VCaP (cell line): Measurements from ENCODE around the gene DSTYK.

Source experiments
- H3K27ac ChIP-seq: fragments of 450-650 bp; 2 replicates; pipeline ENCODE4 v1.5.1; 2017
- TF ChIP-seq, protein P1 (sequence below): fragments of 450-650 bp; conservative IDR thresholded peaks from 2 replicates; pipeline ENCODE4 v1.5.1; 2017; ENCODE audit warnings: mild to moderate bottlenecking, moderate library complexity

DSTYK gene

DNA sequence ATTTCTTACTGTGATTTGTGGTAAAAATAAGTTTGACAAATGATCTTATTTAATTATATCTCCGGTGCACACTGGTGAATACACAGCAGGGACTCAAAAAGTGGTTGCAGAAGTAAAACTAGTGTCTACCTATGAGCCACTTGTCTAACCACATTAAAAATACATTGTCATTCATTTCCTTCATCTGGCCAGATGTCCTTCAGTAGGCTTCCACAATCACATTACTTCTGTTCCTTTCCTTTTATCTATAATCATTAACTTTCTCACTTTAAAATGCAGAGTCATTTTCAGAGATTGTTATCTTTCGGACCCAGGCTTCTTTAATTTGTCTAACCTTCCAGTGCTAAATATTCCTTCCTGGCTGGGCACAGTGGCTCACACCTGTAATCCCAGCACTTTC is 92.8 kb downstream of the DSTYK start:
- TF ChIP-seq, protein P1, sequence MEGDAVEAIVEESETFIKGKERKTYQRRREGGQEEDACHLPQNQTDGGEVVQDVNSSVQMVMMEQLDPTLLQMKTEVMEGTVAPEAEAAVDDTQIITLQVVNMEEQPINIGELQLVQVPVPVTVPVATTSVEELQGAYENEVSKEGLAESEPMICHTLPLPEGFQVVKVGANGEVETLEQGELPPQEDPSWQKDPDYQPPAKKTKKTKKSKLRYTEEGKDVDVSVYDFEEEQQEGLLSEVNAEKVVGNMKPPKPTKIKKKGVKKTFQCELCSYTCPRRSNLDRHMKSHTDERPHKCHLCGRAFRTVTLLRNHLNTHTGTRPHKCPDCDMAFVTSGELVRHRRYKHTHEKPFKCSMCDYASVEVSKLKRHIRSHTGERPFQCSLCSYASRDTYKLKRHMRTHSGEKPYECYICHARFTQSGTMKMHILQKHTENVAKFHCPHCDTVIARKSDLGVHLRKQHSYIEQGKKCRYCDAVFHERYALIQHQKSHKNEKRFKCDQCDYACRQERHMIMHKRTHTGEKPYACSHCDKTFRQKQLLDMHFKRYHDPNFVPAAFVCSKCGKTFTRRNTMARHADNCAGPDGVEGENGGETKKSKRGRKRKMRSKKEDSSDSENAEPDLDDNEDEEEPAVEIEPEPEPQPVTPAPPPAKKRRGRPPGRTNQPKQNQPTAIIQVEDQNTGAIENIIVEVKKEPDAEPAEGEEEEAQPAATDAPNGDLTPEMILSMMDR, result no peak

DNA sequence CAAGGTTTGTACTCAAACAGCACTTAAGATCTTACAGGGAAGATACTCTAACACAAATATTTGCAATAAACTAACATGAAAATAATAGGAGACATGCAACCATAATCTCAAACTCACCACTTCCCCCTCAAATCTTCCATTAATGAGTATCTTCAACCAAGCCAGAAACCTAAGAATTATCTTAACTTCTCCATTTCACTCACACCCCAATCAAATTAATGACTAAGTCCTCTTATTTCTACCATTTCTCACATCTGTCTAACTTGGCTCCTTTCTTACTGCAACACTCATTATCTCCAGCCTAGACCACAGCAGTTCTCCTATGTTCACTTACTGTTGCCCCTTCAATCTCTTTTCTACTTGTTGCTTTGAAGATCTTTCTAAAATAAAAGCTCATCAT is 100.1 kb downstream of the DSTYK start:
- TF ChIP-seq, protein P1, result no peak
- no peak overlapping the region for H3K27ac ChIP-seq

More for the DNA sequence above, 92.8 kb downstream of the DSTYK start:
- H3K27ac ChIP-seq, result no peak overlapping the region

DNA sequence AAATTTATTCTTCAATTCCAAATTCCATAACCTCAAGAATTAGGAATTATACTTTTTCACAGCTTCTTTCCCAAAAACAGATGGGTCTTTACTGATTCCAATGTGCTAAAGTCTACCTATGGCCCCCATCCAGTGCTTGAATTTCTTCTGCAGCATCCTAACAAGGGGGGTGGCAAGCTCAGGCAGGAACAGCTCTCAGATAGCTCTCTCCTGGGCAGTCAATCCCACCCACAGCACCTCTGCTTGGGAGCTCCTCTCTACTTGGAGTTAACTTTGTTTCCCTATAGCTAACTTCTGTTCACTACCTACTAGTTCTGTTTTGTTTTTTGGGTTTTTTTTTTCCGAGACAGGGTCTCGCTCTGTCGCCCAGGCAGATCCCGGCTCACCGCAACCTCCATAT is 101.8 kb downstream of the DSTYK start:
- TF ChIP-seq, protein P1, result no peak
- no peak overlapping the region for H3K27ac ChIP-seq

DNA sequence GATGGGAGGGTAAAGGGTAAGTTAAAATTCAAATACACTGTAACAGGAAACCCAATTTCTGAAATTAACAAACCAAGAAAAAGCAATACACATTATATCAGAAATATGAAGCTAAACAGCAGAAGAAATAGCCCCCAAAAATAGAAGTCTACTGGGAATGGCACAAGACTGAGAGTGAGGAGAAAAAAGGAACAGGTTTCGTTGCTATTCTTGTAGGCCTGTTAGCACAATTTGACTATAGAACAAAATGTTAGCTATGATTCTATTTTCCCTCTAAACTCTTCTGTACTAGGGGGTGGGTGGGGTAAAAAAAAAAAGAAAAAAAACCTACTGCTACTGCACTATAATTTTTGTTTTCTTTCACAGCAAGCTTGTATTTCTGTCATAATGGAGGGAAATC is 102.2 kb downstream of the DSTYK start:
- no peak overlapping the region for H3K27ac ChIP-seq
- TF ChIP-seq, protein P1, result no peak

DNA sequence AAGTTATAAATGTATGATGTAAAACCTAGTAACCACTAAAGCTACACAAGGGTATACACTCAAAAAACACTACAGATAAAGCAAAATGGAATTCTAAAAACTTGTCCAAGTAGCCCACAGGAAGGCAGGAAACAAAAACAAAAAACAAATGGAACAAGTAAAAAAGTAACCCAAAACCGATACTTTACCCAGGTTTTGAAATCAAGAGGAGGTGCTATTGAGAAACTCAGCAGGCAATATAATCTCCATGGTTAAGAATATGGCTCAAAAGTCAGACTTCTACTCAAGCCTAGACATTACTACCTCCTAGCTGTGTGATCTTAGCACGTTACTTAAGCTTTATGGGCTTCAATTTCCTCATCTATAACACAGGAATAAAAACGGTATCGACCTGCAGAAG is 103.0 kb downstream of the DSTYK start:
- TF ChIP-seq, protein P1, result no peak
- no peak overlapping the region for H3K27ac ChIP-seq

DNA sequence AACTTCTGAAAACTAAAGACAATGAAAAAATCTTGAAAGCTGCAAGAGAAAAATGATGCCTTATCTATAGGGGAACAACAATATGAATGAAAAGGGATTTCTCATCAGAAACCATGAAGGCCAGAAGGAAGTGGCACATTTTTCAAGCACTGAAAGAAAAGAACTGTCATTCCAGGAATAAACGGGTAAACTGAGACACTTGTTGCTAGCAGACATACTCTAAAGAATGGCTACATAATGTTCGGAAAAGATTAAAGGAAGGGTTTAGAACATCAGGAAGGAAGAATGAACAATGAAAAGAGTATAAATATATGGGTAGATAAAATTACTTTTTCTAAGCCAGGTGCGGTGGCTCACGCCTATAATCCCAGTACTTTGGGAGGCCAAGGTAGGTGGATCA is 104.2 kb downstream of the DSTYK start:
- TF ChIP-seq, protein P1, result no peak
- H3K27ac ChIP-seq, result no peak overlapping the region

DNA sequence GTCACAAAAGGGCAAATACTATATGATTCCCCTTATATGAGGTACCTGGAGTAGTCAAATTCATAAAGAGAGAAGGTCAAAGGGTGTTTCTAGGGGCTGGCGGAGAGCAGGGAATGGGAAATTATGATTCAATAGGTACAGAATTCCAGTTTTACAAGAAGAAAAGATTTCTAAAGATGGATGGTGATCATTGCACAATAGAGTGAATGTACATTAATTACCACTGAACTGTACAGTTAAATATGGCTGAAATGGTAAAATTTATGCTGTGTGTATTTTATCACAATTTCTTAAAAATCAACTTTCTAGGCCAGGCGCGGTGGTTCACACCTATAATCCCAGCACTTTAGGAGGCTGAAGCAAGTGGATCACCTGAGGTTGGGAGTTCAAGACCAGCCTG is 109.1 kb downstream of the DSTYK start:
- no peak overlapping the region for H3K27ac ChIP-seq
- TF ChIP-seq, protein P1, result no peak

DNA sequence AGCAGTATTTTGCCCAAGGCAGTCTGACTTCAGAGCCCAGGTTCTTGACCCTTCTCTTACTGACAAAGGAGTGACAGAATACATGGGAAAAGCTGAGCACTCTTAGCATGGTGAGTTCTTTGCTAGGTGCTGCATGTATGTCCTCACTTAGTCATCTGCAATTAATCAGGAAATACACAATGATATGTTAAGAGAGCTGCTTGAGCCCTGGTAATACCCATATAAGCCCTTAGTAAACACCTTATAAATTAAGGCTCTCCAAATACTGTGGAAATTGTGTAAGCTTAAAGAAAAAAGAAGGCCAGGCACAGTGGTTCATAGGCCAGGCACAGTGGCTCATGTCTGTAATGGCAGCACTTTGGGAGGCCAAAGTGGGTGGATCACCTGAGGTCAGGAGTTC is 113.3 kb downstream of the DSTYK start:
- H3K27ac ChIP-seq, result no peak overlapping the region
- TF ChIP-seq, protein P1, result no peak
